Astrocyte of the spinal cord (primary cell): ENCODE data around the gene SMCO4.

Source experiments
- DNase-seq: peaks from one replicate; pipeline ENCODE4 v3.0.0; 2011; ENCODE audit warnings: low read depth, low spot score
- H3K4me3 ChIP-seq: 2 replicates; pipeline ENCODE4 v1.5.1; 2011; ENCODE audit warnings: low read depth, mild to moderate bottlenecking, low read length, moderate library complexity
- CTCF ChIP-seq: IDR thresholded peaks from 2 replicates; pipeline ENCODE4 v1.5.1; 2012; ENCODE audit warnings: low read depth, mild to moderate bottlenecking, low read length, inconsistent platforms
- in situ Hi-C: cut with HindIII; loops from 2 replicates; pipeline ENCODE4 v1.10.0; 2017; ENCODE audit warnings: low sequenced_read_pairs

Gene SMCO4

GRCh38 chr11:93500759-93501158 is 42.4 kb downstream of the SMCO4 start:
- in situ Hi-C loops = no loop called here
- no peak overlapping the region for H3K4me3 ChIP-seq
- no peak for DNase-seq
- no peak for TF ChIP-seq CTCF

- in situ Hi-C loops = no loop called here
- peak; percentile 55 for DNase-seq
- TF ChIP-seq CTCF = no peak
- H3K4me3 ChIP-seq = no peak overlapping the region
Measured at GRCh38 chr11:93498641-93499040, 44.5 kb downstream of the SMCO4 start.

- H3K4me3 ChIP-seq = no peak overlapping the region
- no peak for DNase-seq
- in situ Hi-C loops = no loop called here
- TF ChIP-seq CTCF = no peak
Measured at GRCh38 chr11:93498161-93498560, 45.0 kb downstream of the SMCO4 start.

GRCh38 chr11:93497596-93497995 is 45.6 kb downstream of the SMCO4 start:
- in situ Hi-C loops = no loop called here
- no peak for DNase-seq
- H3K4me3 ChIP-seq = no peak overlapping the region
- TF ChIP-seq CTCF = no peak

- in situ Hi-C loops = no loop called here
- DNase-seq = peak; percentile 95
- no peak for TF ChIP-seq CTCF
- H3K4me3 ChIP-seq = no peak overlapping the region
Measured at GRCh38 chr11:93494357-93494756, 48.8 kb downstream of the SMCO4 start.

- in situ Hi-C loops = no loop called here
- no peak for DNase-seq
- TF ChIP-seq CTCF = no peak
- no peak overlapping the region for H3K4me3 ChIP-seq
Measured at GRCh38 chr11:93493252-93493897, 49.8 kb downstream of the SMCO4 start.
